KG1 (cell line): Measurements from ENCODE around the gene TRAM2.

Source experiments
- DNase-seq: peaks from one replicate; lab custom pipeline; 2025; lab: John Stamatoyannopoulos, UW

The TRAM2 gene

DNA sequence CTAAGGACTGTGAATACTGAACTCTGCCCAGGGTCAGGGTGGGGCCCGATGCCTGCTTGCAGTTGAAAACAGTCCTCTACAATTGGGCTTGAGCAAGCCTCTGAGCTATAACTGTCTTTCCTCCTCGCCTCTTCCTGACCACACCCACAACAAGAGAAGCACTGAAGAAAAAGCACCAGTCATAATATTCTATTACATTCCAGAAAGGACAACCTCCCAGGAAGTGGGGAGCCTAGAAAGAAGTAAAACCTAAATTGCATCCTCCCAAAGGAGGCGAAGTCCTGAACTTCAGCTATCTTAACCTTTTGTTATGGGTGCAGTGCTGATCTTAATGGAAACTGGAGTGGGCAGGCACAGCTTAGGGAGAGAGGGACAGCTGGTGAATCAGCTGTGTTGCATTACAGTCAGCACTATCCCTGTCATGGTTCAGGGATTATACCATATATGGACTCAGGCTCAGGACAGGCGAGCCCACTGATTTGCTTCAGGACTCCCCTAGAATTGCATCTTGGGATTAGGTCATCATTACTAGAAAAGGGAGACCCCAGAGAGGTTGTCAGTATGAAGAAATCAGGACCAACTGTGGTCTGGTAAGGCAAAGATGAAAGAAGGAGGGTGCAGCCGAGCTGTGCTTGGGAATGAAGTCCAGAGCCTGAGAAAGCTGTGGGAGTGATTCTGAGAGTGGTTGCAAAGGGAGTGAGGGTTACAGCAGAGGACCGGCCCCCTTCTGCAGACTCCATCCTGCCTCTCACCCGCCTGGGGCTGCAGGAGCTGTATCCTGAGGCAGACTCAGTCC lies 18.3 kb upstream of the TRAM2 start:
- no peak for DNase-seq

GRCh38 chr6:52594221-52594620 lies 17.4 kb upstream of the TRAM2 start:
- no peak for DNase-seq

DNA sequence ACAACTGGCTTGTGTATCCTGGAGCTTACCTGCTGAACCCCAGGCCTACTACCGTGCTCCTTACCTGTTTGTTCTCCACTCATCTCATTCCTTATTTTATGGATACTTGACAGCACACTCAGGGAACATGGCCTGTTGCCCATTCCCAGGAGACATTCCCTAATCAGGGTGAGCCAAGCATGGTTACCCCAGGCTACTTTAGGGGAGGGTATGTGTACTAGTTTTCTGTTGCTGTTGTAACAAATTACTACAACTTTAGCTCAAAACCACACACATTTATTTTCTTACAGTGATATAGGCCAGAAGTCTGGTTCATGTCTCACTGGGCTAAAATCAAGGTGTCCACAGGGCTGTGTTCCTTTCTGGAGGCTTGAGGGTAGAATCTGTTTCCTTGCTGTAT lies 15.0 kb upstream of the TRAM2 start:
- DNase-seq = no peak

GRCh38 chr6:52590152-52590891 lies 13.5 kb upstream of the TRAM2 start:
- DNase-seq = no peak

DNA sequence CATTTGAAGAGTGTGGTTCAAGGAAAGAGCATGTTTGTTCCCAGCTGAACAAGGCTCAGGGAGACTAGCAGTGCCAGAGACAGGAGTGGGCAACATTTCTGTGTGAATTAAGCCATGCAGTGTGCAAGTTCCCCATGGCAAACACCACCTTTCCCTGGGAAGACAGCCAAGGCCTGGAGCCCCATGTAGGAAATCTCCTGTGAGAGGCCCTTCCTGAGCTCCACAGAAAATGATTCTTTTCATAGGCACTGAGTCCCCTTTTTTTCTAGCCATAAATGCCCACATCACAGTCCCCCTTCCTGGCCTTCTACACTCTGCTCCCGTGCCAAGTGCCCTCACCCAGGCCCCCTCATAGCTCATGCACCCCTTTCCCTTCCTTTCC lies 11.8 kb upstream of the TRAM2 start:
- no peak for DNase-seq

- no peak for DNase-seq
Measured at GRCh38 chr6:52588087-52588709, 11.3 kb upstream of the TRAM2 start.

GRCh38 chr6:52587001-52587400 lies 10.1 kb upstream of the TRAM2 start:
- no peak for DNase-seq

GRCh38 chr6:52584203-52584602 lies 7.3 kb upstream of the TRAM2 start:
- no peak for DNase-seq

DNA sequence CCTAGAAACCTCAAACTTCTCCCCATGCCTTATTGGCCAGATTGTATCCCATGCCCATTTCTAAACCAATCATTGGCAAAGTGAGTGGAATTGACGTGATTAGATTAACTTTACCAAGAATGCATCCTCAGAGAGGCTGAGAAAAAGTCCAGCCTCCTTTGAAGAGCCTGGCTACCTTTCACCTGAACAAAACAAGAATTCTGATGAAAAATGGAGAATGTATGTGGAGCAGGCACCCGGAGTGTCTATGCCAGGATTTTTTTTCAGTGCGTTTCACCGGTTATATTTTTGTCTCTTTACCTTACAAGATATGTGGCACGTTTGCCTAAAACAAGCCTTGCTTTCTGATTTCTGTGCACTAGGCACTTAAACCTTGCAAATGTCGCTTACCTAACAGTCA lies 6.1 kb upstream of the TRAM2 start:
- DNase-seq = no peak

DNA sequence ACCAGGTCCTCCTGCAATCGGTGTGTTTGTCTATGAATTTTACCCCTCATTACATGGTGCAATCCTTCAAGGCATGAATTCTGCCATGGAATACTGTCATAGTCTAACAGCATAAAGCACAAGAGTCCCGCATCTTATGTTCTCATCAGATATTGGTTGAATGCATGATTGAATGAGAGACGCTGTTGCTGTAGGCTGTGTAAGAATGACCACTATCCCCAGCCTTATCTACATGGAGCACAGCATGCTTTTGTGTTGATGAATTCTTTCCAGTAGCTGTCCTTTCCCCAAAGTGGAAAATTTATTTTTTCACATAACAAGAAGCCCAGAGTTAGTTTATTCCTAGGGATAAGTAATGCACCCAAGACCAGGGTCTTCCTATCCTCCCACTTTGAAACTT lies 5.6 kb upstream of the TRAM2 start:
- DNase-seq = no peak

- no peak for DNase-seq
Measured at GRCh38 chr6:52580905-52581304, 4.0 kb upstream of the TRAM2 start.

- no peak for DNase-seq
Measured at GRCh38 chr6:52579006-52579660, 2.3 kb upstream of the TRAM2 start.

DNA sequence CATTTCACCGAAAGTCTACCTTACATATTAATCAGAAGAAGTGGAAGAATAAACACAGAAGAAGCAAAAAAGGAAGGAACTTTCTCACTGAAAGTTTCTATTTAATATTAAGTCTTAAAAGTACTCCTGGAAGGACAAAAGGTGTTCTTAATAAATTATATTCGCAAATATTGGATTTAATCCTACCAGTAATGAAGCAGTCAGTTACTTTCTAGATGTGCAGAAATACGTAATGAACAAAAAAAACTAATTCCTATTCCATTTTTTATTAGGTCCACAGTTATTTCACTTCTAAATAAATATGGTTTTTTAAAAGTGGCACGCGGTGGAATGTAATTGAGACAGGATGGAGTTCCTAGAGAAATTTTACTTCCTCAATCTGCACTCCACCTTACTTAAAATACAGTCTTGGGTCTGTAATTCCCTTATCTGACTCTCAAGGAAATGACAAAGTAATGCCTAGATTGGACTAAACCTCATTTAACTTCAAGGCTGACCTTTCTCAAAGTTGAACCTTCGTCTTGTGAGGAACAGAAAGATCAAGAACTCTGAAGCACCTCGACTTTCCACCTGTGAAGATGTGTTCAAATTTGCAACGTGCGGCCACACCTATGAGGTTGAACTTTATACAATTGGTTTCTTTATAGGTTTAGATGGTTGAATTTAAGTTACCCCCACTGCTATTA lies 1.1 kb upstream of the TRAM2 start:
- DNase-seq = peak; percentile 62

DNA sequence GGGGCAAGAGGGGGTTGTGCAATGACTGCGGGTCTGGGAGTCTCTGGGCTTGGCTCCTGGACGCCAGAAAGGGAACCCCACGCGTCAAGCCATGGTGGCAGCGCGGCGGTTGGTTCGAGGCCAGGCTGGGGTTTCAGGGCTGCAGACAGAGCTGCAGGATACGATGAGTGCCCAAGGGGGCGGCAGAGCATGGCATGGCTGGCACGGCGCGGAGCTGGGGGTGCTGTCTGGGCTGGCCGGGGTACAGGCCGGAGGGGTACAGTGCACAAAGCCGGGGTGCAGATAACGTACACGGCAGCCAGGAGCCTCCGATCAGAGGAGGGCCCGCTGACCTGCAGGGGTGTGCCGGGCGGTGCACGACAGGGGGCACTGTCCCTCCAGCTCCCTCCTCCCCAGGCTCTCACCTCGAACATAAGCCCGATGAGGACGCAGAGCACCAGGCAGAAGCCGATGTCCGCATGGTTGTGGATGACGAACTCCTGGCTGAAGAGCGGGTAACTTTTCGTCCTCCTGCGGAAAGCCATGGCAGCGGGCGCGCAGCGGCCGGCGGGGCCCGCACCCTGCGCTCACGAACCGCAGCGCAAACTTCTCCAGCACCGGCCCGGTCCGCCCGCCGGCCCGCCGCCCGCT lies 353 bp downstream of the TRAM2 start:
- no peak for DNase-seq

- no peak for DNase-seq
Measured at GRCh38 chr6:52576054-52576391, 837 bp downstream of the TRAM2 start.

DNA sequence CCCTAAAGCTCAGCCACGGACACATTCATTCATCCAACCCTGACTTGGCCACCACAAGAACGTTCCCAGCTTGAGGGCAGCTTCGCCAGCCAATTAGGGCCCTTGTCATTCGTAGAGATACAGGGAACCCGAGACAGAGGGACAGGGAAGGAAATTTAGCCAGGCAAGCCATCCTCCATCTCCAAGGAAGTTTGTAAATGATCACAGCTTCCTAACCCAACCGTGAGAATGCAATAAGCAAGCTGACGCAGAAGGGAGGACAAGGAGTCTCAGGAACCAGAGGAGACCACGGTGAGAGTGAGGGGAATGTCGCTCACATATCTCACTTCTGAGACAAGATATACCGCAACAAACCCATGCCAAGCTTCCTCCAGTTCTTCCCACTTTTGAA lies 1.4 kb downstream of the TRAM2 start:
- DNase-seq = no peak

DNA sequence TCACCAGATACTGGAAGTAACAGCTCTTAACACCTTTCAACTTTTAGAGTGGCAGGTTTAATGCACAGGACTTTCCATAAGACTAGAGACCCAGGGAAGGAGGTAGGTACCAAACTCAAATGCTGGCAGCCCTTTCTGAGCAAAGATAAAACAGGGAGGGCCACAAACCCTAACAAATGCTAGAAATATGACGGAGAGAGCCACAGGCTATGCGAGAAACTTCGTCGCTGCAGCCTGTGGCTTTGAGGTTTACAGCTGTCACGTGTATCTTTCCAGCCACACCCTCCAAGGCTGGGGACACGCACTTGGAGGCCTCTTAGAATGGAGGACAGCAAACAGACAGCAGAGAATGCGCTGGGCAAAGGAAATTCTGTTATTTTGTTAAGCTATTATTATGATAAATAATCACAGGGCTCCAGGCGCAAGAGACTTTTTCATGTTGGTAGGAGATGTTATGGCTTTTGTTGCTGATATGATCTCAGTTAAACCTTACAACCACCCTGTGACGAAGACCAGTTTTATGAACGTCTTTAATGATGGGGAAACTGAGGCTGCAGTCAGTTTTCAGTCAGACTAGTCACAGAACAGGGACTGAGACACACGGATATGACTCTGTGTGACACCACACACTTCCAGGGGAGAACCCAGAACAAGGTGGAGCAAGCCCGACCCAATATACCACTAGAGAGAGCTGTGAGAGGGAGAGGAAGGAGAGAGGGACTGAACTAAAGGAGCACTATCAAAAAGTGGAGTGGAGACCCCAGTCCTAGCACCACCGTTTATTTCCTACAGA lies 2.0 kb downstream of the TRAM2 start:
- DNase-seq = peak; percentile 6

DNA sequence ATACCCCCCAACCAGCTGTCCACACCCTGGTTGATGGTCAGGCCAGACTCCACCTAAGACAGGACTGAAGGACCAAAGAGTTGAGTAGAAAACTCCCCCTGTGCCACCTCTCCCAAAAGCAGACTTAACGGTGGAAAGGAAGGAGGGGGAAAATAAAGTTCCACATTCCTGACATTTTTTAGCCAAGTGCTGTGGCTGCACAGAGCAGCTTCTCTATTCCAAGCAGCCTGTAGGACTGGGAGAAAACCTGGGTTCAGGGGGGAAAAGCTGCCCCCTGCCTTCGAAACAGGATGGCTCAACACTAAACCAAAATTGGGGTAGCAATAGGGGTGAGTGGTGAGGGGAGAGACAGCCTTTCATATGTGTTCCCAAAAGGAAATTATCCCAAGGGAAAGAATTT lies 3.6 kb downstream of the TRAM2 start:
- no peak for DNase-seq

DNA sequence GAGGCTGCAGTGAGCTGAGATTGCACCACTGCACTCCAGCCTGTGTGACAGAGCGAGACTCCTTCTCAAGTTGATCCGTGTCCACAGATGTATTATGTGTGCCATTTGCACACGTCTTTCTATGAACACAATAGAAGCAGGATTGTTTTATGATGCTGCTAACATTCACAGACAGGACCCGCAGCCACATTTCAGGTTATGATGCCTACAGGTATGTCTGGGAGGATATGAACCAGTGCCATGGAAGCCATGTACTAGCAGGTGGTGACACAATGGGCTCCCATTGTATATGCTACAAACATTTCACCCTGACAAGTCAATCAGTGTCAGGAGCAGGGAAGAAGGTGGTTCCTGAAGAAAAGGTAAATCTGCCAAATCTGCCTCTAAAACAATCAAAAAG lies 4.3 kb downstream of the TRAM2 start:
- DNase-seq = no peak

- DNase-seq = no peak
Measured at GRCh38 chr6:52571099-52571755, 5.6 kb downstream of the TRAM2 start.
